Hematopoietic multipotent progenitor cell treated with erythropoietin and hydrocortisone succinate and interleukin-3 and kit ligand, for 15 days (in vitro differentiated cells): Measurements from ENCODE around the gene COL15A1.

Experiments
- DNase-seq: peaks from one replicate; pipeline ENCODE4 v3.0.0-alpha.2; 2015; ENCODE audit warnings: low spot score

COL15A1 gene

GRCh38 chr9:98973171-98973570 lies 29.5 kb downstream of the COL15A1 start:
- DNase-seq, result no peak

GRCh38 chr9:98973576-98973975 lies 29.9 kb downstream of the COL15A1 start:
- DNase-seq, result no peak

DNA sequence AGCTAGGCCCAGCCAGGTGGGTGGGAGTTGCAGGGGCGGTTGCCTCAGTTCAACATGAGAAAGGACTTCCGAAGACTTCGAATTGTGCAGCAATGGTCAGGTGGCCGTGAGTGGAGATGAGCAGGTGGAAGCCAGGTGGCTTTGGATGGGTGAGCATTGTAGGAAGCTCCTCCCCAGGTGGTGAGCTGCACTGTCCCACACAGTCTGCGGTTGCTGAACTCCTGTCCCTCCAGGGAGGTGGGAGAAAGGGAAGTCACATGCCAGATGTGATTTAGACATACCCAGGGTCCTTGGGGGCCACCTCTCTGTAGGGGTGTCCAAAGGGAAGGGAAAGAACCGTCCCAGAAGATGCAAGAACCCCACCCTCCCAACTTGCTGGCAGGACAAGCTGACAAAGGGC lies 30.4 kb downstream of the COL15A1 start:
- DNase-seq, result no peak

GRCh38 chr9:98974554-98974953 lies 30.8 kb downstream of the COL15A1 start:
- no peak for DNase-seq

DNA sequence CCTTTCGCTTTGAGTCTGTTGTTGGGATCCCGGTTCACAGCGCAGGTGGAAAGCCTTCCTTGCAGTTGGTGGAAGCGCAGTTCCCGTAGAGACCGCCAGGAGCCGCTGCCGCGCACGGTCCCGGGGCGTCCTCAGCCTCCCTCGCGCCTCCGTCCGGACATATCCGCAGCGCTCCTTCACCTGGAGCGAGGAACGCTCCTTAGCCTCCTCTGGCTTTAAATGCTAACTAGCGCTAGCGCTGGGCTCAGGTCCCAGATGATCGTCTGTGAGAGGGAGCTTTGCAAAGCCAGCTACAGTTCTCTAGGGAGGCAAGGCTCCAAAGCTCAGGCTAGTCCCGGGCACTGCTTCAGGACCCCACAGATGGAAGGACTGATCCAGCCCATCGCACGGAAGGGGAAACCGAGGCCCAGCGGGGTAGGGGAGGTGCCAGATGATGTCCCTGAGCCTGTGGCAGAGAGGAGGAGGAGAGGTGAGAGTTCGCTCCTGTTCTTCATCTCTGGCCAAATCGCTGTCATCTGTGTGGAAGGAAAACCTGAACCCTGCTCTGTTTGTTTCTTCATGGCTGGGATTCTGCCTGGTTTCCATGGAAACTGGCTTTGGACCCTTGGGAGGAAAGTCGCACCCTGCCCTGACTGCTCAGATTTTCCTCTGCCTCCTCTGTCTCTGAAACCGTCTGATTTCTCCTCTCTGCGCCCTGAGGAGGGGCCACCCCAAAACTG lies 31.4 kb downstream of the COL15A1 start:
- peak; percentile 74 for DNase-seq

DNA sequence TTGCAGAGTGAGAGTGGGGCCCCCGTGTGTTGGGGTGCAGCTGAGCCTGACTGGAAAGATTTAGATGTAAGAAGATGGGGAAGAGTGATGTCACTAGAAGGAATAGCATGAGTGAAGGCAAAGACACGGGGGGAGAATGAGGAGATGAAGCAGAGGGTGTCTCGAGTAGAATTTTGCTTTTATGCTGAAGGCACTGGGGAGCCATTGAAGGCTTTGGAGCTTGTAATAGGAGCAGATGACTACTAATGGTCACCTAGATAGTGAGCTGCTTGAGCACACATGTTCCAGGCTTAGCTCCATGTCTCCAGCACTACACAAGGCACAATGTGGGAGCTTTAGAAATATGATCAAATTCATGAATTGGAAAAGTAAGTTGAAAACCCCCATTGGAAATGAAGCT lies 32.1 kb downstream of the COL15A1 start:
- DNase-seq, result no peak

DNA sequence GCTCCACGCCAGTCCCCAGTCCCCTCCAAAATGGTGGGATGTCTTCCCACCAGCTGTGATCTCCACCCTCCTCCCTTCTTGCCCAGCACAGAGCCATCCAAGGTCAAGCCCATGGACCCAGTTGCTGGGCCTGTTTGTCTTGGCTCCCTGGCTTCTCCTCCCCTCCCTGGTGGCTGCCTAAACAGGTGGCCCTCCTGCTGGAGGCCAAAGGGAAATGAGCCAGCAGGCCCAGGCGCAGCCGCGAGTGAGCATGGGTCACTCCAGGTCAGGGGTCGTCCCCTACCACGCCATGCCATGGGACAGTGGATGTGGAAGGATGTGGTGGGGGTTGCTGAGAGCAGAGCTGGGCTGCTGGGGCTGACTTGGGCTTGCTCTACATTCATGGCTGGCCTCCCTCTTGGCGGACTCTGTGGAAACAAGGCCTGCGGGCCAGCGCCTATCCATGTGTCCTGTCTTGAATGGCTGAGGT lies 33.6 kb downstream of the COL15A1 start:
- DNase-seq, result no peak

DNA sequence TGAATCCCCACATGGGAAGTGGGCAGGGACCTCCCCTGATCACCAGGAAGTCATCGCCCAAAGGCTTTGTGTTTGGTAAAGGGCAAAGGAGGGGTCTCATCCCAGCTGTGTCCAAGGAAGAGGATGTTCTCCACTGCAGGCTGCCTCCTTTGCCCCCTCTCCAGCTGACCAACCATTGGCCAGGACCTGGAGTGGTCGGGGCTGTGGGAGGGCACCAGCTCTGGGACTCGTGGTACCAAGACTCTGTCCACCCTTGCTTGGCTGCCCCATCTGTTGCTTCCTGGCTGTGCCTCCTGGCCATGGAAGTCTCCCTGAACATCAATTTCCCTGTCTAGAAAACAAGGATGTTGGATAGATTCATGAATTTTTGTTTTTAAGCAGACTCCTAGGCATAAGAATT lies 34.1 kb downstream of the COL15A1 start:
- DNase-seq, result no peak

- no peak for DNase-seq
These were observed 34.5 kb downstream of the COL15A1 start for GRCh38 chr9:98978231-98978681.

- DNase-seq, result no peak
These were observed 36.6 kb downstream of the COL15A1 start for GRCh38 chr9:98980291-98980690.

DNA sequence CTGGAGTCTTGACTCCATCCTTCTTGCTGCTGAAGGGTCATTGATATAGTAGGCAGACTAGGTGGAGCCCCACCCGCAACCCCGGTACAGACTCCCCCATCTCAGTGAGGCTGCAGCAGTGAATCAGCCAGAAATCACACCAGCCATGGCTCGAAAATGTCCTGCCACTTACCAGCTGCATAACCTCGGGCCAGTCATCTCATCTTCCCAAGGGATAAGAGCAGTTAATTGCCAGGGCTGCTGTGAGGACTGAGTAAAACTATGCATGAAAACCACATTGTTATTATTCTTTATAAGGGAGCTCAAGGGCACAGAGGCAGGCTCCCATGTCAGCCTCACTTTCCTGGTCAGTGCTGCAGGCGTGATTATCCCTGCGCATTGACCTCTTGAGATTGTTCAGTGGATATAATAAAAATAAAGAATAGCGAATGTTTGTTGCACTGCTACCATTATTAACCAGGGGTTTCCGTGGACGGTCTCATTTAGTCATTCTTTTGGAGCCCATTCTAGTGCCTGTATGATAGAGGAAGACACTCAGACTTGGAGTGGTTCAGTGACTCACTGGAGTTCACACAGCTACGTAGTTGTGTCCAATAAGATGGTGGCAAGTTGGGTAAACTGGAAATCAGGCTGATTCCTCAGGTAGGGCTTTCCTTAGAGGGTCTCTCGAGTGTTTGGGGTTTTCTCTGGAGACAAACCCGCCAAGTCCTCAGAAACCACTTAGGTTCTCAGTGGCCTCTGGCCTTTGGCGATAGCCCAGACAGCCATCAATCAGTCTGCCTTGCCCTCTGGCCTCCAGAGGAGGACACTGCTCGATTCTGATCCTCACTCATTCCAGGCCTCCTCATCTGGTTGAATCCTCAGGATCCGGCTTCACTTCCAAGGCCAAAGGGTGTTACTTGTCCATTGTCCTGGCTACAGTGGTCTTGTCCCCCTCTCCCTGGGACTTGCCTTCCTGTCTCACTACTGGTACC lies 39.9 kb downstream of the COL15A1 start:
- no peak for DNase-seq

GRCh38 chr9:98985596-98985995 lies 41.9 kb downstream of the COL15A1 start:
- DNase-seq, result no peak

DNA sequence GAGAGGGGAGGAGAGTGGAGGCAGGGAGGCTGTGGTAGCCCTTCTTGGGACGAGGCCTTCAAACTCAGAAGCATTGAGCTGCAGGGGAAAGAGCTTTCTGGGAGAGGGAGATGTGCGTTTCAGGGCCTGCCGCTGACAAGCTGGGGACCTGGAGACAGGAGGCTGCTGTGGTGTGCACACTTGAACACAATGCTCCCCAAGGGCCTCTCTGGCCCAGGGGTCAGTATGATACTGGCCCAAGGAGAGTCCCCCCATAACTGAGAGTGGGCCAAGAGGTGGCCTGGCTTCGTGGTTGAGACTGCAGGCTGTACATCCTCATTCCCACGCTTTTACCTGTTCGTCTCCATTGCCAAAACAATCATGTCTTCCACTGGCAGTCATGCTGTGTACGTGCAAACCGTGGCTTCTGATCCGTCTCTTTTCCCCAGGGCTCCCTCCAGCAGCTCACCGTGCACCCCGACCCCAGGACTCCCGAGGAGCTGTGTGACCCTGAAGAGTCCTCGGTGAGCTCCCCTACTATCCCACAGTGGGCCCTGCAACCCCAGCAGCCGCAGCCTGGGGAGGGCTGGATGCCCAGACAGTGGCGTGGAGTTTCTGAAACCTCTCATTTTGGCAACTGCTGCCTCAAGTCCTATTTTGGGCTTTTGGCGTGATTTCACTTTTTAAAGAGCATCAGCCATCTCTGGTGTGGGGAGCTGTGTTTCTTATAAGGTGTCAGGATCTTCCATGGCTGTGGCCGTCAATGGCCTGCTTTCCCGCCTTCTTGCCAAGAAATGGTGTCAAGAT lies 43.4 kb downstream of the COL15A1 start:
- no peak for DNase-seq

- DNase-seq, result no peak
These were observed 45.6 kb downstream of the COL15A1 start for GRCh38 chr9:98989036-98990000.

- DNase-seq, result no peak
These were observed 46.6 kb downstream of the COL15A1 start for GRCh38 chr9:98990181-98990870.

DNA sequence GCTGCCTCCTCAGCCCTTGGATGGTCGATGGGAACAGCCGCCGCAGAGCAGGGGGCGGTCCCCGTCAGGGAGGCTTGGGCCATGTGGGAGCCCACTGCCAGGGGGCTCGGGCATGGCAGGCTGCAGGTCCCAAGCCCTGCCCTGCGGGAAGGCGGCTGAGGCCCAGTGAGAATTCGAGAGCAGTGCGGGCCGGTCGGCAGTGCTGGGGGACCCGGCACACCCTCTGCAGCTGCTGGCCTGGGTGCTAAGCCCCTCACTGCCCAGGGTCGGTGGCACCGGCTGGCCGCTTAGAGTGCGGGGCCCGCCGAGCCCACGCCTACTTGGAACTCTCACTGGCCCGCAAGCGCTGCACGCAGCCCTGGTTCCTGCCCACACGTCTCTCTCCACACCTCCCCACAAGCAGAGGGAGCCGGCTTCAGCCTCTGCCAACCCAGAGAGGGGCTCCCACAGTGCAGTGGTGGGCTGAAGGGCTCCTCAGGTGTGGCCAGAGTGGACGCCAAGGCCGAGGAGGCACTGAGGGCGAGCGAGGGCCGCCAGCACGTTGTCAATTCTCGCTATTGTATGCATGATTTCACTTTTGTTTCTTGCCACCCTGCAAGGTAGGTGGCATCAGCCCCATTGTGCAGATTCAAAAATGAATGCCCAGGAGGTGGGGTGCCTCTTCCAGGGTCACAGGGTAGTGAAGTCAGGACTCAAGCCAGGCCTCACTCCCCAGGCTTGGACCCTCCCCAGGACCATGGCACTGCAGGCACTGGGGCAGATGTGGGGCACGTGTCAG lies 48.6 kb downstream of the COL15A1 start:
- DNase-seq, result no peak

- no peak for DNase-seq
These were observed 49.3 kb downstream of the COL15A1 start for GRCh38 chr9:98992885-98993569.

DNA sequence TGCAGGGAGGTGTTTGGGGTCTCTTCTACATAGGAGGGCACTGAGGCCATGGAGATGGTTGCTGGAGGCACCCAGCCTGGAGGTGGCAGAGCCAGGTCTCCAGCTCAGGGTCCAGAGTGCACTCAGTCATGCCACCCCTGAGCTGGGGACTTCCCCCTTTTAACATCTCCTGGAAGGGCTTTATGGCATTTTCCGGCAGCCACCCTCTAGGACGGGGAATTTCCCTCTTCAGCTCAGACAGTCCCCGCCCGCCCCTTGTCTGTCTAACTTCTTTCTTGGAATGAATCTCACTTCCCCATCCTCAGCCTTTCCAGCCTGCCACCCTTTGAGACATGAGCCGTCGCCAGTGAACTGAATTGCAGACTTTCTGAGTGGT lies 49.9 kb downstream of the COL15A1 start:
- no peak for DNase-seq
